Measurements from ENCODE around the gene ATP1B4.
"Not testable (repeated sequence)": the region's sequence is repeated elsewhere in the genome, so short reads cannot be mapped to it uniquely, and the experiment has no call there.

Gene ATP1B4
- 0 to 0.30 (median 0) reads per million in 9 experiments for total RNA-seq

DNA sequence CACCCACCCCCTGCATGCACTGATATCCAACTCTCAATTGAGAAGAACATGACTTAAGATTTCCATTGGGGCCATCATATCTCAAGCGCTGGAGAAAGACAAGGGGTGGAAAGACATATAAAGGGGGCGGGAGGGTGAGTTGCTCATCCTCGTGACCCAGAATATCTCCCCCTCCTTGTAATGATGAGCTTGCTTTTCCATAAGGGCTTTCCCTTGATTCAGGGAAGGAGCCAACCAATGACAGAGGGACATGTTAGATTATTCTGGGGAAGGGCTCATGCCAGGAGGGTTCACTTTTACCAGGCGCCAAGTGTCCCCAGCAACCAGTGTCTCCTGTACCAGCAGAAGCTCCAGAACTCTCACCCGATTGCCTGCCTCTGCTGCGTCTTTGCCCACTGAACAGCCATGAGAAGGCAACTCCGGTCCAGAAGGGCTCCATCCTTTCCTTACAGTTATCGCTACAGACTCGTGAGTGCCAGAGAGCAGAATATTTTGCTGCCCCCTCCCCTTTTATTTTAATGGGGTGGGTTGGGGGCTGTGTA lies at the start of gene ATP1B4:
TSS of gene ATP1B4 (plus strand) at position 326 of the 542 bp plus-strand sequence. CDS start at position 406, 80 bp downstream.
- Mint-ChIP-seq H3K4me1 (ENCODE audit: low read depth in 2 of 2) (no peaks in the 10 kb centered on the region), H3K4me3 (no peak within 1 kb of the TSS), H3K27me3 (peaks cover 0 to 17% of the 10 kb centered on the region in 2 donors), H3K9me3 (no peaks in the 10 kb centered on the region), H3K27ac (no peak within 1 kb of the TSS), H3K36me3 (ENCODE audit: insufficient read depth) (no peaks in the 10 kb centered on the region)
- DNase-seq (no peak), ATAC-seq (replicated peaks) (no peak)

DNA sequence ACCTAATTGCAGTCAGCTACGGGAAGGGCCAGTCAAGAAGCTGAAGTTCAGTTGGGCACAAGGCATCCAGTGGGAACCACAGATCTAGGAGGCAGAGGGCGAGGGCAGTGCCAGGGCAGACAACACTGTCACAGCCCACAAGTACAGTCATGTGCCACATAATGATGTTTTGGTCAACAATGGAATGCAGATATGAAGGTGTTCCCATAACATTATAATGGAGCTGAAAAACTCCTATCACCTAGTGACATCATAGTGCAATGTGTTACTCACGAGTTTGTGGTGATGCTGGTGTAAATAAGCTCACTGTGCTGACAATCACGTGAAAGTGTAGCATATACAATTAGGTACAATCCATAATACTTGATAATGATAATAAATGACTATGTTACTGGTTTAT lies 46.1 kb upstream of the ATP1B4 start:
- H3K4me3 Mint-ChIP-seq, result no peak overlapping the region
- H3K36me3 Mint-ChIP-seq (ENCODE audit: insufficient read depth), result peaks cover 3% of the 10 kb centered on the region
- DNase-seq, result no peak
- H3K27me3 Mint-ChIP-seq, result peaks cover 0 to 6% of the 10 kb centered on the region in 2 donors
- ATAC-seq (replicated peaks), result no peak
- no peak overlapping the region for H3K27ac Mint-ChIP-seq
- H3K9me3 Mint-ChIP-seq, result no peaks in the 10 kb centered on the region
- peaks cover 0 to 2% of the 10 kb centered on the region in 2 donors for H3K4me1 Mint-ChIP-seq (ENCODE audit: low read depth in 2 of 2)

GRCh38 chrX:120316587-120317283 lies 45.2 kb upstream of the ATP1B4 start:
- Mint-ChIP-seq H3K4me1 (ENCODE audit: low read depth in 2 of 2) (peaks cover 0 to 2% of the 10 kb centered on the region in 2 donors), H3K27me3 (peaks cover 0 to 6% of the 10 kb centered on the region in 2 donors), H3K27ac (no peak overlapping the region), H3K9me3 (no peaks in the 10 kb centered on the region), H3K36me3 (ENCODE audit: insufficient read depth) (peaks cover 3% of the 10 kb centered on the region), H3K4me3 (no peak overlapping the region)
- ATAC-seq (replicated peaks) (no peak), DNase-seq (no peak)

- Mint-ChIP-seq H3K27ac (no peak overlapping the region), H3K4me1 (ENCODE audit: low read depth in 2 of 2) (peaks cover 0 to 2% of the 10 kb centered on the region in 2 donors), H3K9me3 (no peaks in the 10 kb centered on the region), H3K36me3 (ENCODE audit: insufficient read depth) (peaks cover 3% of the 10 kb centered on the region), H3K27me3 (peaks cover 0 to 5% of the 10 kb centered on the region in 2 donors), H3K4me3 (no peak overlapping the region)
- no peak for ATAC-seq (replicated peaks)
- no peak for DNase-seq
These were observed 43.5 kb upstream of the ATP1B4 start for GRCh38 chrX:120318411-120318810.

- DNase-seq (no peak), ATAC-seq (replicated peaks) (no peak)
- Mint-ChIP-seq H3K36me3 (ENCODE audit: insufficient read depth) (peaks cover 3% of the 10 kb centered on the region), H3K27me3 (no peaks in the 10 kb centered on the region), H3K9me3 (no peaks in the 10 kb centered on the region), H3K4me1 (ENCODE audit: low read depth in 2 of 2) (peaks cover 0 to 2% of the 10 kb centered on the region in 2 donors), H3K4me3 (no peak overlapping the region), H3K27ac (no peak overlapping the region)
These were observed 40.2 kb upstream of the ATP1B4 start for GRCh38 chrX:120321520-120322281.

- ATAC-seq (replicated peaks) (no peak), DNase-seq (no peak)
- Mint-ChIP-seq H3K9me3 (peaks cover 0 to 6% of the 10 kb centered on the region in 2 donors), H3K27ac (no peak overlapping the region), H3K27me3 (peaks cover 0 to 7% of the 10 kb centered on the region in 2 donors), H3K4me1 (ENCODE audit: low read depth in 2 of 2) (no peaks in the 10 kb centered on the region), H3K4me3 (no peak overlapping the region), H3K36me3 (ENCODE audit: insufficient read depth) (peaks cover 2% of the 10 kb centered on the region)
These were observed 30.8 kb upstream of the ATP1B4 start for GRCh38 chrX:120331116-120331515.

- no peaks in the 10 kb centered on the region for H3K4me1 Mint-ChIP-seq (ENCODE audit: low read depth in 2 of 2)
- H3K27me3 Mint-ChIP-seq, result peaks cover 0 to 1% of the 10 kb centered on the region in 2 donors
- ATAC-seq (replicated peaks) (no peak), DNase-seq (no peak)
- H3K36me3 Mint-ChIP-seq (ENCODE audit: insufficient read depth), result peaks cover 2% of the 10 kb centered on the region
- no peak overlapping the region for H3K27ac Mint-ChIP-seq
- peaks cover 0 to 7% of the 10 kb centered on the region in 2 donors for H3K9me3 Mint-ChIP-seq
- no peak overlapping the region for H3K4me3 Mint-ChIP-seq
These were observed 29.5 kb upstream of the ATP1B4 start for GRCh38 chrX:120332394-120332793.

DNA sequence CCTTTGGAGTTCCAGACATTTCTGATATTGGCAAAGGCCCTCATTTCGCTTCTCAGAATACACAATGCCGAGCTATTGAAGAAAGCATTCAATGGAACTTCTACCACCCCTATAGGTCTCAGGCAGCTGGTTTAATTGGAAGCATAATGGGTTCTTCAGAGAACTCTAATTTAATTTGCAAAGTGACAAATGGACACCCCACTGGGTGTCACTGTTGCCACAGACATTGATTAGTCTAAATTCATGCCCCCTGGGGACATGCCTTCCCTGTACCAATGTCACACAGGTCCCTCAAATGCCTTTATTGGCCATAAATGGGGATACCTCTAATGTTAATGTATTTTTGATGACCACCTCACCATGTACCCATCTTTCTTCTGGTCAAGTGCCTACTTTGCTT lies 27.7 kb upstream of the ATP1B4 start:
- no peak overlapping the region for H3K27ac Mint-ChIP-seq
- H3K36me3 Mint-ChIP-seq (ENCODE audit: insufficient read depth), result no peaks in the 10 kb centered on the region
- no peak overlapping the region for H3K4me3 Mint-ChIP-seq
- peaks cover 0 to 5% of the 10 kb centered on the region in 2 donors for H3K27me3 Mint-ChIP-seq
- H3K9me3 Mint-ChIP-seq, result peaks cover 2 to 7% of the 10 kb centered on the region in 2 donors
- no peak for ATAC-seq (replicated peaks)
- DNase-seq, result no peak
- H3K4me1 Mint-ChIP-seq (ENCODE audit: low read depth in 2 of 2), result no peaks in the 10 kb centered on the region

- H3K36me3 Mint-ChIP-seq (ENCODE audit: insufficient read depth), result no peaks in the 10 kb centered on the region
- no peaks in the 10 kb centered on the region for H3K4me1 Mint-ChIP-seq (ENCODE audit: low read depth in 2 of 2)
- H3K27ac Mint-ChIP-seq, result no peak overlapping the region
- DNase-seq (no peak), ATAC-seq (replicated peaks) (no peak)
- peaks cover 0 to 5% of the 10 kb centered on the region in 2 donors for H3K27me3 Mint-ChIP-seq
- H3K4me3 Mint-ChIP-seq, result no peak overlapping the region
- H3K9me3 Mint-ChIP-seq, result peaks cover 2 to 7% of the 10 kb centered on the region in 2 donors
These were observed 27.3 kb upstream of the ATP1B4 start for GRCh38 chrX:120334603-120335002.

DNA sequence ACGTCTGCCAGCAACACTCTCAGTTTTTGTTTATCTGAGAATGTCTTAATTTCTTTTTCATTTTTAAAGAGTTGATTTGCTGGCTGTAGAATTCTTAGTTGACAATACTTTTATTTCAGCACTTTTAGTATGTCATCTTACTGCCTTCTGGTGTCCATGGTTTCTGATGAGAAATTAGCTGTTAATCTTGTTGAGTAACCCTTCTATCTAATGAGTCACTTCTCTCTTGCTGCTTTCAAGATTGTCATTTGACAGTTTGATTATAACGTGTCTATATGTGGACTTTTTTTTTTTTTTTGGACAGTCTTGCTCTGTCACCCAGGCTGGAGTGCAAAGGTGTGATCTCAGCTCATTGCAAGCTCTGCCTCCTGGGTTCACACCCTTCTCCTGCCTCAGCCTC lies 26.6 kb upstream of the ATP1B4 start:
- DNase-seq (no peak), ATAC-seq (replicated peaks) (no peak)
- Mint-ChIP-seq H3K4me1 (ENCODE audit: low read depth in 2 of 2) (no peaks in the 10 kb centered on the region), H3K36me3 (ENCODE audit: insufficient read depth) (no peaks in the 10 kb centered on the region), H3K9me3 (peaks cover 2 to 7% of the 10 kb centered on the region in 2 donors), H3K27me3 (peaks cover 0 to 5% of the 10 kb centered on the region in 2 donors), H3K27ac (no peak overlapping the region), H3K4me3 (no peak overlapping the region)

DNA sequence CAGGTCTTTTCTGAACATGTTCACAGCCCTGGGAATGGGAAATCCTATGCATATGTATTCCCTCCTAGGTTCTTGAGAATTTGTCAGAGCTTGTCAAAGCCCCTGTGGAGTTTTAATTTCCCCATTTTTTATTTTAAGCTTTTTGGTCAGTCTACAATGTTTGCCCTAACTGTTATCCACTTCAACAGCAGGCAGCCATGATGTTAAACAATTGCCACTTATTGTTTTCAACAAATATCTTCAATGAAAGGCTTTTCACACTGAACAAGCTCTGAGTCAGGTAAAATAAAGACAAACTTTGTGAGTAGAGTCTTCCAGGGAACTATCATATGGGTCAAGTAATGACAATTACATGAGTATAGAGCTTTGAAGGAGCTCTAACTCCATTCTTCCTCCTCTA lies 25.0 kb upstream of the ATP1B4 start:
- peaks cover 2 to 7% of the 10 kb centered on the region in 2 donors for H3K9me3 Mint-ChIP-seq
- no peak overlapping the region for H3K27ac Mint-ChIP-seq
- H3K4me1 Mint-ChIP-seq (ENCODE audit: low read depth in 2 of 2), result no peaks in the 10 kb centered on the region
- H3K4me3 Mint-ChIP-seq, result no peak overlapping the region
- H3K36me3 Mint-ChIP-seq (ENCODE audit: insufficient read depth), result no peaks in the 10 kb centered on the region
- DNase-seq (no peak), ATAC-seq (replicated peaks) (no peak)
- H3K27me3 Mint-ChIP-seq, result peaks cover 5 to 8% of the 10 kb centered on the region in 2 donors

GRCh38 chrX:120344566-120344965 lies 17.3 kb upstream of the ATP1B4 start:
- peak overlapping the region in 1 of 2 donors; percentile 4 for H3K4me3 Mint-ChIP-seq
- H3K27ac Mint-ChIP-seq; DNase-seq; H3K27me3 Mint-ChIP-seq; H3K36me3 Mint-ChIP-seq (ENCODE audit: insufficient read depth); H3K9me3 Mint-ChIP-seq; ATAC-seq (replicated peaks); H3K4me1 Mint-ChIP-seq (ENCODE audit: low read depth in 2 of 2): not testable (repeated sequence)

GRCh38 chrX:120350450-120351138 lies 11.3 kb upstream of the ATP1B4 start:
- ATAC-seq (replicated peaks) (no peak), DNase-seq (no peak)
- Mint-ChIP-seq H3K9me3 (peaks cover 0 to 2% of the 10 kb centered on the region in 2 donors), H3K36me3 (ENCODE audit: insufficient read depth) (no peaks in the 10 kb centered on the region), H3K4me1 (ENCODE audit: low read depth in 2 of 2) (no peaks in the 10 kb centered on the region), H3K27ac (no peak overlapping the region), H3K4me3 (no peak overlapping the region), H3K27me3 (no peaks in the 10 kb centered on the region)
